ENCODE data around the gene AQP5. TPM values are rescaled to one million over a fixed set of nuclear protein-coding genes. Genes with fewer than 3 reads are reported as not detected.

AQP5 gene
- total RNA-seq (2014; rRNA removed) = 0.11 TPM in 1 of 2 replicates, not detected in the other
- polyA plus RNA-seq (2012) = not detected

DNA sequence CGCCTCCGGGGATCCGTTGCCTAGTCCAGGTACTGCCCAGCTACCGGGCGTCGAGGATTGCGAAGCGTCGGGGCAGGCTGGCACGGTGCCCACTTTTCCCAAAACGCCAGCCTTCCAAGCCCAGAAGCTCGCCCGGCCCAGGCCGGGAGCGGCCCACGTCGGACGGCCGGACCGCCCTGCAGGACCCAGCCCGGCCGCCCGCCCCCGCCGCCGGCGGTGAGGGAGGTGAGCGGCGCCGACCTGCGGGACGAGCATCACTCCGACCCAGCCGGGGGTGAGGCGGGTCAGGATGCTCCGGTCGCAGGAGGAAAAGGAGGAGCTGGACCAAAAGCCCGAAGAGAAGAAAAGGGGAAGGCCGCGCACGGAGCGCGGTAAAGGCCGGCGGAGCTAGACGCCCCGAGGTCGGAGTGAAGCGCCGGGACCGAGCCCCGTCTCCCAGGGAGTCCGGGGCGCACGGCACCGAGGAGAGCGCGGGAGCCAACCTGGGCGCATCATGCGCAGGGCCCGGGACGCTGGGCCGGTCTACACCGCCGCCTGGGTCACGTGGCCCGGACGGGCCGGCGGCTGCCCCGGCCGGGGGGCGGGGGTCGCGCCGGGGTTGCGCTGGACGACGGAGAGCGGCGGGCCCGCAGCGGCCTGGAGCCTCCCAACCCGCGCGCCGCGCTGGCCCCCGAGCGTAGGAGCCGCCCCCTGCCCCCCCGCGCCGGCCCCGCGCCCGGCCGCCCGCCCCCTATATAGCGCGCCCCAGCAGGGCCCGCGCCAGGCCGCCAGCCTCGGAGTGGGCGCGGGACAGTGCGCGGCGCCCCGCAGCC is at the start of gene AQP5:
TSS of gene AQP5 (plus strand) at position 762 of the 812 bp plus-strand sequence. CDS start 146 bp downstream, outside the sequence.
- no peak for DNase-seq (ENCODE audit: low read depth)

DNA sequence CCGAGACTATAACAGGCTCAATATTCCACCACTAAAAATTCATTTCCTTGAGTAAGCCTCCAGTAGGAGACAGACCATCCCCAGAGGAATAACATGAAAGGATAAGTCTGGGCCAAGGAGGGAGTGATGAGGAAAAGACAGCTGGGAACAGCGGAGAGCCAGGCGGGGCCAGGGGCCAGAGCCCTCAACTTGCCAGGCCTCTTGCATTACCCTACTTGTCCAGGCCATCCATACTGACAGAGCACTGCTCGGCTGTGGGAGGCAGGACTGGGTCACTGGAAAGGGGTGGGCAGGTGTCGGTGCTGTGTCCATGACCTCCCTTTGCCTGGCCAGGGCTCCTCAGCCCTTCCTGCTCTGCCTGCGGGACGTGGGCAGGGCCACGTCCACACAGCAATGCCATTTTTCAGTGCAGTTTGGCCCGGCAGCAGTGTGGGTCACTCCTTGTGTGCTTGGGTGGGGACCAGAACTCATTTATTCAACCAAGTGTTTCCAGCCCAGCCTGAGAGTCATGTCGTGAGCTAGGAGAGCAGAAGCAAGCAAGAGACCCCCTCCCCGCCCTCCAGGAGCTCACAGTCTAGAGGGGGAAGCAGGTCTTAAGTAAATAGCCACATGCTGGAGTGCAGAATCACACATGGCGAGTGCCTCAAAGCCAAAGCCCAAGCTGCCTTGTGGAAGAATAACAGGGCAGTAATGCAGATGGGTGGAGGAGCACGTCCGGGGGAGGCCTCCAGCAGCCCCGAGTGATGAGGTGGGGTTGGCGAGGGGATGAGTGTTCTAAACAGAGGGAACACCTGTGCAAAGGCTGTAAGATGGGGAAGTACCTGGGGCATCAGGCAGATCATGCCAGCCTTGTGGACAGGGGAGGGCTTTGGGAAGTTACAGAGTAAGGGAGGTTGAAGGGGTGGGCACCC is 49.1 kb upstream of the AQP5 start:
- DNase-seq (ENCODE audit: low read depth) = no peak

DNA sequence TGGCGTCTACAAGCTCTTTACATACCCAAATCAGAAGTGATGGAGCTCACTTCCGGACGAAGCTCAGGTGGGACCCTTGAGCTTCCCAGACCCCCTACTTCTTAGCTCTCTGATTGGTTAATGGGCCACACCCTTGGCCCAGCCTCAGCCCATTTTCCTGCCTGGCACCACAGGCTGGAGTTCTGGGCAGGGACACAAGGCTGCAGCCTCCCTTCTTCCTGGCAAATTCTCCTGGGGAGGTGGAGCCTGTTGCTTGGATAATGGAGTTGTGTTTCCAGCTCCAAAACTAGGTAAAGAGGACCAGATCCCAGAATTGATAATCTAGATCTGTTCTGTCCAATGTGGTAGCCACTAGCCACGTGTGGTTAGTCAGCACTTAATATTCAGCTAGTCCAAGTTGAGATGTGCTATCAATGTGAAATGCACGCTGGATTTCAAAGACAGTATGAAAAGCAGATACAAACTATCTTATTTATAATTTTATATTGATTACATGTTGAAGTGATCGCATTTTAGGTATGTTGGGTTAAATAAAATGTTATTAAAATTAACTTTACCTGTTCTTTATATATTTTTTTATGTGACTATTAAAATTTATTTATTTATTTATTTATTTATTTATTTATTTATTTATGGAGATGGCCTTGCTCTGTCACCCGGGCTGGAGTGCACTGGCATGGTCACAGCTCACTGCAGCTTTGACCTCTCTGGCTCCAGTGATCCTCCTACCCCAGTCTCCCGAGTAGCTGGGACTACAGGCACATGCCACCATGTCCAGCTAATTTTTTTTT is 45.3 kb upstream of the AQP5 start:
- no peak for DNase-seq (ENCODE audit: low read depth)

DNA sequence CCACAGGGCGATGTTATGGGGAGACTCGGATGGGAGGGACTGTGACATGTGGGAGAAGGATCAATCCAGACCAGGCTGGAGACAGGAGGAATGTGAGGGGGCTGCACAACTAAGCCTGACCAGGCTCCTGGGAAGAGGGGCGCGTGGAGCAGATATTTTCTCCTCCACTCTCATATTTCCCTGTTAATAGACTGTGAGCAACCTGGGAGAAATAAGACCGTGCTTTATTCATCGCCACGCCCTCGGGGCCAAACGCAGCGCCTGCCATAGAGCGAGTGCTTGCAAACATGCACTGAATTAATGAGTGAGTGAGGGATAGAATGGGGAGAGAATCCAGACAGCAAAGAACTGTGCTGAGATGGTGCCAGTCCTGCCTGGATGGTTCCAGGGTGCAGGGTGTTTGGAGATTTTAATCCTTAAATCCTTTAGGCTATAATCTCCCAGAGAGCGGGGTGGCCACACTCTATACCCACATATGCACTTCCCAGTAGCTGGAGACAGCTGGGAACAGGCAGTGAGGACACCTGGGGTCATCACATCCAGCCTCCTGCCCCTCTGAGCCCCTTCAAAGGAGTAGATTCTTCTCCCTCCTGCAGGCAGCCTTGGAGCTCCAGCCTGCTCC is 44.4 kb upstream of the AQP5 start:
- DNase-seq (ENCODE audit: low read depth) = no peak

DNA sequence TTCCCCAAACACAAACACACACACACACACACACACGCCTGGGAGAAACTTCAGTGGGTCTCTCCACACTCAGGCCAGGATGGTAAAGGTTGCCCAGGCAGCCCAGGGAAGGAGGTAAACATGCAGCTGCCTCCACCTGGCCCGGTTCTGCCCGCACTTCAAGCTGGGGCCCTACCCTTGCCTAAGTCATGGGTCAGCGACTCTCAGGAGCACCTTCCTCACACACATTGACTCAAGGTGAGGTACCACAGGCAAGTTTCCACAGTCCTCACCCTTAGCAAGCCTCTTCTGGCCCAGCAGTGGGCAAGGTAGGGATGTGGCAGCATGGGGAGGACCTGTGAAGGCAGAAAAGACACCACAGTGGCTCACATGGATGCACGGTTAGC is 43.9 kb upstream of the AQP5 start:
- no peak for DNase-seq (ENCODE audit: low read depth)

DNA sequence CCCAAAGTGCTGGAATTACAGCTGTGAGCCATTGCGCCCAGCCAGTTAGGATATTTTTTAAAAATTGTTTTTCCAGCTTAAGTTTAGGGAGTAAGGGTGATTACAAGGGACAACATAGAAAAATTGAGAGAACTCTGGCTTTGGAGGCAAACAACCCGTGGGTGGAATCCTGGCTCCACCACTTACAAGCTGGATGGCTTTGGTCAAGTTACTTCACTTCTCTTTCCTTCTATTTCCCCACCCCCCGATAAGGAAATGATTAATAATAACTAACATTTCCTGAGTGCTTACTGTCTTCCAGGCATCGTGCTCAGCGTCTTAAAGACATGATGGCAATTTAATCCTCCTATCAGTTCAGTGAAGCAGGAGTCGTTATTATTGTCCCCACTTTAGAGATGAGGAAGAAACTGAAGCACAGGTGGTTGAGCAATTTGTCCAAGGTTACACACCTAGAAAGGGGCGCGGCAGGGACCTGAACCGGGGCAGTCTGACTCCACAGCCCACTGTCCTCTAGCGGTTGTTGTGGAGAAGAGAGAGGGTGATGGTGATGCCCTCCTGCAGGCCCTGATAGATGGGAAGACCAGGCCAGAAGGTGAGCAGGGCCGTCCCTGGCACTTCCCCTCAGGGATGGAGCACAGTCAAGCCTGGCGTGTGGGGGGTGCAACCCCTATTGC is 41.3 kb upstream of the AQP5 start:
- DNase-seq (ENCODE audit: low read depth) = no peak

DNA sequence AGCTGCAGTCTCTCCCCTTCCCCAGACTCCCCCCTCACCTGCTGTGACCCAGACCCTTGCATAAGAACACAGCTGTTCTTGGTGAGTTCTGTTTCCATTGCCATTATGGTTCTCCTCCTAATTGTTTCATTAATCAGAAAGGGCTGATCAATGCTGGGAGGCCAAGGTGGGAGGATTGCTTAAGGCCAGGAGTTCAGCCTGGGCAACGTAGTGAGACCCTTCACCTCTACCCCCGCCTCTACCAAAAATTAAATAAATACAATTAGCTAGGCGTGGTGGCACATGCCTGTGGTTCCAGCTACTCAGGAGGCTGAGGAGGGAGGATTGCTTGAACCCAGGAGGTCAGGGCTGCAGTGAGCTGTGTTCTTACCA is 40.8 kb upstream of the AQP5 start:
- no peak for DNase-seq (ENCODE audit: low read depth)

DNA sequence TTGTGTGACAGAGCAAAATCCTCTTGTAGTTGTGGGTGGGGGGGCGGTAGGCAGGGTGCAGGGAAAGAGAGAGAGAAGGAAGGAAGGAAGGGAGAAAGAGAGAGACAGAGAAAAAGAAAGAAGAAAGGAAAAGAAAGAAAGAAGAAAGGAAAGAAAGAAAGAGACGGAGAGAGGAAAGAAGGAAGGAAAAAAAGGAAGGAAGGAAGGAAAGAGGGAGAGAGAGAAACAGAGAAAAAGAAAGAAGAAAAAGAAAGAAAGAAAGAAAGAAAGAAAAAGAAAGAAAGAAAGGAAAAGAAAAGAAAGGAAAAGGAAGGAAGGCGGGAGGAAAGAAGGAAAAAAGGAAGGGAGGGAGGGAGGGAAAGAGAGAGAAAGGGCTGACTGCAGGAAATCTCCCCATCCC is 40.4 kb upstream of the AQP5 start:
- DNase-seq (ENCODE audit: low read depth) = no peak

DNA sequence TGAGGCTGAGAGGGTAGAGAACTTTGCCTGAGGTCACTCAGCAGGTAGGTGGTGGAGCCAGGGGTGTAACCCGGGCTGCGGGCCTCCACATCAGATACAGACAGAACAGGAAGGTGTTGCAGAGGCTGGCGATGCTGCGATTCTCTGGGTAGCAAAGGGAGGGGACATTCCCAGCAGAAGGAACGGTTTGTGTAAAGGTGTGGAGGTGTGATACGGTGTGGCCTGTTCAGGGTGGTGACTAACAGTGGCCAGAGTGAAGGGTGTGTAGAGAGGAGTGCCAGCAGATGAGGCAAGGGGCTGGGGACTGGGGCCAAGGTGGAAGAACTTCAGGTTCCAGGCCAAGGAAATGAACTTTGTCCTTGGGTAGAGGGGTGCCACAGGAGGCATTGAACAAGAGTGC is 39.7 kb upstream of the AQP5 start:
- no peak for DNase-seq (ENCODE audit: low read depth)

DNA sequence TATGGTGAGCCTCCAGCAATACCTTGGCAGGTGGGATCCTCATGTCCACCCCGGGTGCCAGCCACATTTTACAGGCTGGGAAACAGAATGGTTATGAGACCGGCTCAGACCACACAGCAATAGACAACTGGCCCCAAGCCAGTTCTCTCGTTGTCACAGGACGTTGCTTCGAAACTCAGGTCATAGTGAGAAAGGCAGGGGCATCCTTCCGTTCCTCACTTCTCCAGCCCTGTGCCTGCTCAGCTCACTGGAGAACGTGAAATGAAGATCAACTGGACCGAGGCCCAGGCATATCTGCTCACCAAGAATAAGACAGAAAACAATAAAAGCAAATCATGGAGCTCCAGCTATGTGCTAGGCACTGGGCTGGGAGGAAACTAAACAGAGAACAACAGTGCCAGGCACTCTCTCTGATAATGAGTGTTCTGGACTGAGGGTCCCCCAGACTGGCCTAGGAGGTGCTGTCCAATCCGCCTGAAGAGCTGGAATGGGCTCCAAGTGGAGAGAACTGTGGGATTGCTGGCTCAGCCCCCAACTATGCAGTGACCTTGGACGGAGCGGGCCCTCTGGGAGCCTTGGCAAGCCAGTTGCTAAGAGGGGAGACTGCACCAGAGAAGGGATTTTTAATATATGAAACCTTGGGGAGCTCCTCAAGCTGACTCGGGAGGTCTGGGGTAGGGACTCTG is 39.2 kb upstream of the AQP5 start:
- DNase-seq (ENCODE audit: low read depth) = no peak

DNA sequence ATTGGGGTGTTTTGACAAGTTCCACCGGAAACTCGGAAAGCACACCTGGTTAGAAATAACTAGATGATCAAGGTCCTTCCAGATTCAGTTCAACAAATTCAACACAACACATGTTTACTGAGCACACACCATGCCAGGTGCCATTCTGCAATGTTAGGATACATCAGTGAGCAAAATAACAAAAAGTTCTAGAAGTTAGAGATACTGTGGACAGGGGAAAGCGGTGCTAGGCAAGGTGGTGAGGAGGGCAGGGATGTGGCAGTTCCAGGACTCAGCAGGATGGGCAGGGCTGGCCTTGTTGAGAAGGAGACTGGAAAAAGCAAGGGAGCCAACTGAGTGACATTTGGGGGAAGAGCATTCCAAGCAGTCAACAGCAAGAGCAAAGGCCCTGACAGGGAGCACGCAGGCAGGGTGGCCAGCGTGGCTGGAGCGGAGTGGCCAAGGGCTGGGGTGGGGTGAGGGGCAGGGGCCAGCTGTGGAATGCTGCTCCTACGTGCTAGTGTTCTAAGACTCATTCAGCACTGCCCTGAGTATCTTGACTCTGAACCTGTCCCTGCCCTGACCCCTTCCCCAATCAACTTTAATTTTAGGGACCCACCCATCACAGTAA is 38.5 kb upstream of the AQP5 start:
- no peak for DNase-seq (ENCODE audit: low read depth)

DNA sequence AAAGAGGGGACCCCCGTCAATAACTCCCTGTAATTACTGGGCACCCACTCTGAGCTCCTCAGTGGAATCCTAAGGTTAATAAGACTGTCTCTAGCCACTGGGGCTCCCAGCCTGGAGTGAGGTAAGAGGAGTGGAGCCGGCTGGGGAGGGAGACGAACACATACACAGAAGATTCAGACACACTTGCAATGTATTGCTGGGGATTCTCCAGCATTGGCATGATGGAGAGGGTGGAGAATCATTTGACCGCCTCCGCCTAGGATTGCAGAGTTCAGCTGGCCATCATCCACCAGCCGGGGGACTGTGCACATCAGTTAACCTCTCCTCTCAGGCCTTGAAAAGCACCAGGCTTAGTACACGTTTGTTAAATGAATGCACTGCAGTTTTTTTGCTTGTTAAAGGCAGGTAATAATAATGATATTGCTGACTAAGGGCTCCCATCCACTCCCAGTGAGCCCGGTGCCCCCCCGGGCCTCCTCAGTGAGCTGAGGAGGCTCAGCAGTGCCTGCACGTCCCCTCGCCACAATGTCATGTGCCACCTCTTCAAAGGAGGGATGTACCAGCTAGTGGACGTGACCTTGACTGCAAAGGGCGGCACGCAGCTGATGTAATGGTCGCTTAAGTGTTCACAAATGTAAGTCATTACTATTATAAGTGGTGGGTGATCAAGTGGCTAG is 37.7 kb upstream of the AQP5 start:
- no peak for DNase-seq (ENCODE audit: low read depth)

DNA sequence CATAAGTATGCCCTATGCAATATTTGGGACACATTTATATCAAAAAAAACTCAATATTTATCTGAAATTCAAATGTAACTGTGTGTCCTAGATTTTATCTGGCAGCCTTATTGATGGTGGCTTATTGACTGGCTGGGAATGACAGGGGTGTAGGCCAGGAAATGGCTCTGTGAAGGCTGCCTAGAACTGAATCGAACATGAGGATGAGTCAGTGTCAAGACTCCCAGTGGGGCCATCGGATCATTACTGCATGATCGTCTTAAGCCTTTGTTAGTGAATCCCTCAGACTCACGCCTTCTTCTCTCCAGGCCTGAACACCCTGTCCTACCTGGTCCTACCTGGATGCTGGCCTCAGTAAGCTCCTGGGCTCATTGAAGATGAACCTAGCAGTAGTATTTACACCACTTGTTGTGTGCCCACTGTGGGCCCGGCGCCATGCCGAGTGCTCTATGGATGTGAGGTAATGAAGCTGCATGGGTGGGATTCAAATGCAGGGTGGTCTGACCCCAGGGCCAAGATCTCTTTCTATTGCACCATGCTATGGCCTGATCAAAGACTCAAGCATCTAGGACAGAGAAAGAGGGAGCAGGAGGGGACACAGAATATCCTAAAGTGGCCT is 36.9 kb upstream of the AQP5 start:
- no peak for DNase-seq (ENCODE audit: low read depth)

DNA sequence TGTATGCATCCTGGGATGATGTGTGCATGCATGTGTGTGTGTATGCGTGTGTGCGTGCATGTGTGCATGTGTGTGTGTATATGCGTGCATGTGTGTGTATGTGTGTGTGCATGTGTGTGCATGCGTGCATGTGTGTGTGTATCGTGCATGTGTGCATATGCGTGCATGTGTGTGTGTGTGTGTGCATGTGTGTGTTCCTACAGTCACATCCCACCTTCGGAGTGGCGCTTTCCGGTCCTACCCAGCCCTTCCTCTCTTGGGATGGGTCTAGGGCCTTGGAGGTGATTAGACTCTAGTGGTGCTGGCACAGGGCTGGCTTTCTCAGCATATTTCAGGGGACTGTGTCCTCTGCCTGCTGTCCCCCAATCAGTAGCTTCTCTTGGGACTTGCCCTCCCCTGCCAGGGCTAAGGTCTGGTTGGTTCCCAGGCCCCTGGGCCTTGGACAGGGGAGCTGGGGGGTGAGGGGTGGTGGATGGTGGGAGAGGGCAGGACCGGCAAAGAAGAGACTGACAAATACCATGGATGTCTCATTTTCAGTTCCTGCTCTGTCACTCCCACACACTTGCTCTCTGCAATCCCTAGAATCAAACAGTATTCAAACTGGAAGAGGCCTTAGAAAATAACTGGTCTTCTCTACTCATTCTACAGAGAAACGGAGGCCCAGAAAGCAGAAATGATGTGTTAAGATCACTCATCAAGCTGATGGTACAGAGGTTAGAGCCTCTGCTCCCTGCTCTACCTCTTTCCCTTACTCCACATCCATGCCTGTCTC is 36.1 kb upstream of the AQP5 start:
- DNase-seq (ENCODE audit: low read depth) = no peak

DNA sequence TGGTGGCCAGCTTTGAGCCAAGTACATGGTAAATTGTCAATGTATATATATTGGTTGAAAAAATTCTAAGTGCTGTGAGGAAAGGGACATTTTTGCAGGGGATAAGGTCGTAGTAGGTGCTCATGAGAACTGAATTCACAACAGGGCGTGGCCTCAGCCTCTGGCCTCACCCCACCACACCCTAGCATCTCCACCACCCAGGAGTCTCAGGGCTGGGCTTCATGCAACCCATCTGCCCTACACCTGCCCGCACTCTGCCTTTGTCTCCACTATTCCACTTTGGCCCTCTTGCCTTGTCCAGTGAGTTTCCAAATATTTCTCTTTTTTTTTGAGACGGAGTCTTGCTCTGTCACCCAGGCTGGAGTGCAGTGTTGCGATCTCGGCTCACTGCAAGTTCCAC is 33.2 kb upstream of the AQP5 start:
- DNase-seq (ENCODE audit: low read depth) = no peak

DNA sequence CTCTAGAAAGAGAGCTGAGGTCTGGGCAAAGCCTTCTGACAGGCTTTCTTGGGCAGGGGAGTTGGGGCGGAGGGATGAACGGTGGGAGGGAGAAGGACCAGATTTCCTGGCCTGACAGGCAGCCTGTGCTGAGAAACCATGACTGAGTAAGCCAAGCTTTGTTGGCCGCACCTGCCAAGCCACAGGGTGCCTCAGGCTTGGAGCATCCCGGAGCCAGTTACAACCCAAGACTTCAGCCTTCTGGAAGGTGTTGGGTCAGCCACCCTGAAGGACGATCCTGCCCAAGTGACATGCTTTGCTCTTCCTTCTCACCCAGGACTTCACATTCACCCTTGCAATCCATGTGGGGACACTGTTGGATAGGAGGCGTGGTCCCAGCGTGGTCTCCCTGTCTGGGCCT is 32.1 kb upstream of the AQP5 start:
- DNase-seq (ENCODE audit: low read depth) = no peak

DNA sequence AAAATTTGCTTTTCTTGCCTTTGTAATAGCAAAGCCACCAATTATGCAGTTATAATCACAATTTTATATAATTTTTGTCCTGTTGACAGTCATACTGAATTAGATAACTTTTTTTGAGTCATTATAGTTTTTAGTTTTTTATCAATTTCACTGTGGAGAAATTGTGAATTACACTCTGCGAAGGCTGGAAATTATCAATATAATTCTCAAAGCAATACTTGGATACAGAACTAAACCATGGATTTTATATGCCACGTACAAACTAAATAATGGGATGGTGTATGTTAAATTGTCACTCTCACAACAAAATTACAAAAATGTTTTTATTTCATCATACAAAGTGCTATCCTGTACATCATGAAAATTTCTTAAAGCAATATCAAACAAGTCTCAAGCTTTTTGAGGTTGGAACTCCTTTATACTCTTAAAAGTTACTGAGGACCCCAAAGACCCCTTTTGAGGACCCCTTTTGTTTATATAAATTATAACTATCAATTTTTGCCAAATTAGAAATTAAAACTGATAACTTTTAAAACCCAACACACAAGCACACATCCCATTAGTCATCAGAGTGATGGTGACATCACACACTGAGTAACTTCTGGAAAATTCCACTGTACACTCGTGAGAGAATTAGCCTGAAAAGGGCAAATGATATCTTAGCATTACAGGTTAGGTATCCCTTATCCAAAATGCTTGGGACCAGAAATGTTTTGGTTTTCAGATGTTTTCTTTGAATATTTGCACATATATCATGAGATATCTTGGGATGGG is 31.0 kb upstream of the AQP5 start:
- peak; percentile 70 for DNase-seq (ENCODE audit: low read depth)

Data from LHCN-M2 (cell line).